H9 (cell line): ENCODE results near the gene HOXC10. TPM values are rescaled to one million over a fixed set of nuclear protein-coding genes. Genes with fewer than 3 reads are reported as not detected.

Experiments
- DNase-seq: peaks from one replicate; pipeline ENCODE4 v3.0.0-alpha.2; 2017
- H2AFZ ChIP-seq: one replicate; pipeline ENCODE4 v1.6.1; 2013; ENCODE audit warnings: mild to moderate bottlenecking, low read length, control low read depth, moderate library complexity
- H2AK5ac ChIP-seq: 2 replicates; pipeline ENCODE4 v1.6.1; 2013; ENCODE audit warnings: low read length, control low read depth, mixed read lengths; ENCODE audit not compliant: insufficient read length
- H2BK120ac ChIP-seq: one replicate; pipeline ENCODE4 v1.6.1; 2013; ENCODE audit warnings: low read depth, mild to moderate bottlenecking, low read length, control low read depth, inconsistent platforms; ENCODE audit not compliant: poor library complexity, severe bottlenecking
- H2BK12ac ChIP-seq: 2 replicates; pipeline ENCODE4 v1.6.1; 2013; ENCODE audit warnings: low read length, control low read depth, mixed read lengths, low read depth; ENCODE audit not compliant: insufficient read length
- H2BK15ac ChIP-seq: 2 replicates; pipeline ENCODE4 v1.6.1; 2013; ENCODE audit warnings: low read depth, low read length, control low read depth
- H2BK20ac ChIP-seq: one replicate; pipeline ENCODE4 v1.6.1; 2013; ENCODE audit warnings: low read depth, mild to moderate bottlenecking, low read length, control low read depth, inconsistent platforms; ENCODE audit not compliant: poor library complexity, severe bottlenecking
- H2BK5ac ChIP-seq: 2 replicates; pipeline ENCODE4 v1.6.1; 2013; ENCODE audit warnings: low read length, control low read depth, mixed read lengths; ENCODE audit not compliant: insufficient read length
- H3K14ac ChIP-seq: 2 replicates; pipeline ENCODE4 v1.6.1; 2013; ENCODE audit warnings: low read length, control low read depth; ENCODE audit not compliant: insufficient read depth
- H3K18ac ChIP-seq: 2 replicates; pipeline ENCODE4 v1.6.1; 2013; ENCODE audit warnings: low read depth, mild to moderate bottlenecking, mixed read lengths, low read length, control low read depth; ENCODE audit not compliant: insufficient read length
- H3K23ac ChIP-seq: 2 replicates; pipeline ENCODE4 v1.6.1; 2013; ENCODE audit warnings: low read length, control low read depth, mixed read lengths, low read depth; ENCODE audit not compliant: insufficient read length
- H3K23me2 ChIP-seq: 2 replicates; pipeline ENCODE4 v1.6.1; 2013; ENCODE audit warnings: low read depth, mild to moderate bottlenecking, mixed read lengths, low read length, control low read depth; ENCODE audit not compliant: insufficient read length, poor library complexity, severe bottlenecking
- H3K27ac ChIP-seq: 2 replicates; pipeline ENCODE4 v1.5.1; 2013; ENCODE audit warnings: low read length, control low read depth, mixed read lengths, low read depth; ENCODE audit not compliant: insufficient read length
- H3K27me3 ChIP-seq: 2 replicates; pipeline ENCODE4 v1.6.1; 2013; ENCODE audit warnings: low read length, control low read depth, inconsistent platforms; ENCODE audit not compliant: insufficient read depth
- H3K4ac ChIP-seq: 2 replicates; pipeline ENCODE4 v1.6.1; 2013; ENCODE audit warnings: low read depth, mild to moderate bottlenecking, control low read depth, inconsistent platforms, low read length, moderate library complexity
- H3K4me1 ChIP-seq: 2 replicates; pipeline ENCODE4 v1.6.1; 2013; ENCODE audit warnings: low read length, control low read depth, inconsistent platforms; ENCODE audit not compliant: insufficient read depth
- H3K4me2 ChIP-seq: 2 replicates; pipeline ENCODE4 v1.6.1; 2013; ENCODE audit warnings: low read length, control low read depth, mixed read lengths; ENCODE audit not compliant: insufficient read length, insufficient read depth
- H3K56ac ChIP-seq: 2 replicates; pipeline ENCODE4 v1.6.1; 2013; ENCODE audit warnings: low read depth, mild to moderate bottlenecking, mixed read lengths, low read length, control low read depth; ENCODE audit not compliant: insufficient read length
- H3K79me1 ChIP-seq: 2 replicates; pipeline ENCODE4 v1.6.1; 2013; ENCODE audit warnings: low read depth, mild to moderate bottlenecking, moderate library complexity, low read length, control low read depth, inconsistent platforms; ENCODE audit not compliant: insufficient read depth, poor library complexity, severe bottlenecking
- H3K79me2 ChIP-seq: 2 replicates; pipeline ENCODE4 v1.6.1; 2013; ENCODE audit warnings: low read length, control low read depth, inconsistent platforms; ENCODE audit not compliant: insufficient read depth
- H3K9ac ChIP-seq: 2 replicates; pipeline ENCODE4 v1.6.1; 2013; ENCODE audit warnings: low read length, control low read depth, mixed read lengths; ENCODE audit not compliant: insufficient read length; ENCODE audit errors: extremely low read depth
- H3K9me3 ChIP-seq: one replicate; pipeline ENCODE4 v1.6.1; 2013; ENCODE audit warnings: low read depth, low read length, inconsistent platforms; ENCODE audit not compliant: control insufficient read depth
- H3T11ph ChIP-seq: one replicate; pipeline ENCODE4 v1.6.1; 2013; ENCODE audit warnings: mild to moderate bottlenecking, low read length, control low read depth, inconsistent platforms
- H4K20me1 ChIP-seq: one replicate; pipeline ENCODE4 v1.6.1; 2013; ENCODE audit not compliant: control insufficient read depth, insufficient read length, insufficient read depth
- H4K5ac ChIP-seq: 2 replicates; pipeline ENCODE4 v1.6.1; 2013; ENCODE audit warnings: low read depth, mild to moderate bottlenecking, mixed read lengths, low read length, control low read depth; ENCODE audit not compliant: insufficient read length
- H4K8ac ChIP-seq: replicated peaks from 2 replicates; pipeline ENCODE4 v1.6.1; 2013; ENCODE audit warnings: low read length, control low read depth, mixed read lengths, low read depth; ENCODE audit not compliant: insufficient read length
- H4K91ac ChIP-seq: 2 replicates; pipeline ENCODE4 v1.6.1; 2013; ENCODE audit warnings: low read depth, mild to moderate bottlenecking, moderate library complexity, mixed read lengths, low read length, control low read depth; ENCODE audit not compliant: insufficient read length
- H3K27ac Mint-ChIP-seq, 3 experiments: 2 replicates in 2 of 3; 3 replicates in 1 of 3; pipeline ENCODE4 v1.8.0; 2020 to 2021; ENCODE audit warnings: mixed read lengths in 3 of 3, mild to moderate bottlenecking in 1 of 3, moderate library complexity in 1 of 3
- H3K27me3 Mint-ChIP-seq: 2 replicates; pipeline ENCODE4 v1.8.0; 2021; ENCODE audit warnings: low read depth, mild to moderate bottlenecking, moderate library complexity, mixed read lengths
- H3K36me3 Mint-ChIP-seq, 3 experiments: 2 replicates in 2 of 3; 3 replicates in 1 of 3; pipeline ENCODE4 v1.8.0; 2020 to 2021; ENCODE audit warnings: low read depth in 3 of 3, mixed read lengths in 3 of 3; ENCODE audit not compliant: insufficient read depth in 1 of 3
- H3K4me1 Mint-ChIP-seq, 2 experiments: 2 replicates each; pipeline ENCODE4 v1.8.0; 2020; ENCODE audit warnings: mixed read lengths in 2 of 2
- H3K4me3 Mint-ChIP-seq, 2 experiments: 2 replicates in 1 of 2; 3 replicates in 1 of 2; pipeline ENCODE4 v1.8.0; 2020 to 2021; ENCODE audit warnings: mild to moderate bottlenecking in 2 of 2, mixed read lengths in 2 of 2, moderate library complexity in 1 of 2
- H3K9me3 Mint-ChIP-seq, 2 experiments: 2 replicates in 1 of 2; 3 replicates in 1 of 2; pipeline ENCODE4 v1.8.0; 2020; ENCODE audit warnings: mild to moderate bottlenecking in 2 of 2, mixed read lengths in 2 of 2, moderate library complexity in 1 of 2
- CTCF ChIP-seq: fragments of 200-600 bp; sonication (generic); conservative IDR thresholded peaks from 3 replicates; pipeline ENCODE4 v1.8.0; 2021; ENCODE audit warnings: antibody characterized with exemption, mild to moderate bottlenecking
- WGBS: extraction: QIAGEN DNeasy Blood & Tissue Kit; methylation state at CpG from one replicate; pipeline ENCODE4 v1.1.7; 2013; ENCODE audit warnings: missing lambda C conversion rate, low lambda C conversion rate, mixed read lengths; ENCODE audit not compliant: insufficient read length; ENCODE audit errors: extremely low coverage; 5-methylcytosine and 5-hydroxymethylcytosine counted together
- total RNA-seq: library from RNA; stranded (reverse); gene quantifications from 2 replicates; pipeline ENCODE4 v1.2.1, GENCODE V29; 2021

HOXC10 gene
- total RNA-seq, 1 experiment from 2014 or later: not detected

- Histone ChIP-seq H3K18ac (no peak overlapping the region), H2BK120ac (no peak overlapping the region), H3K23ac (no peak overlapping the region), H3K4ac (no peak overlapping the region), H3K4me2 (no peak overlapping the region), H3K23me2 (no peaks in the 10 kb centered on the region), H3K27ac (no peak overlapping the region), H4K20me1 (no peaks in the 10 kb centered on the region), H3K56ac (no peak overlapping the region), H2AFZ (no peak overlapping the region), H3K9me3 (no peaks in the 10 kb centered on the region), H3K79me1 (no peaks in the 10 kb centered on the region), H3K4me1 (no peaks in the 10 kb centered on the region), H2BK5ac (no peak overlapping the region), H2BK12ac (no peak overlapping the region), H3K9ac (no peak overlapping the region), H4K8ac (no peak overlapping the region), H2AK5ac (no peak overlapping the region), H2BK15ac (no peak overlapping the region), H3K27me3 (peaks cover 99% of the 10 kb centered on the region), H3K14ac (no peak overlapping the region), H4K91ac (no peak overlapping the region), H3T11ph (no peak overlapping the region), H3K79me2 (no peaks in the 10 kb centered on the region), H2BK20ac (no peak overlapping the region), H4K5ac (no peak overlapping the region)
- H3K4me3 Mint-ChIP-seq: no peak overlapping the region; a peak in 1 of 5 replicates
- H3K4me1 Mint-ChIP-seq: peaks cover 7 to 16% of the 10 kb centered on the region in 2 experiments
- no peak for DNase-seq
- peaks cover 99% of the 10 kb centered on the region for H3K27me3 Mint-ChIP-seq
- no peak for TF ChIP-seq CTCF
- peaks cover 7 to 11% of the 10 kb centered on the region in 2 experiments; a peak in 3 of 5 replicates for H3K9me3 Mint-ChIP-seq
- no CpG with 5 or more reads among the region's 14 CpGs for WGBS
- peaks cover 0 to 6% (median 0%) of the 10 kb centered on the region in 3 experiments; a peak in 2 of 7 replicates for H3K36me3 Mint-ChIP-seq
- no peak overlapping the region for H3K27ac Mint-ChIP-seq
Measured at GRCh38 chr12:54036620-54037359, 51.8 kb downstream of the HOXC10 start.
